K562 (cell line): ENCODE results near the gene LIN28A. TPM values are rescaled to one million over a fixed set of nuclear protein-coding genes. Genes with fewer than 3 reads are reported as not detected.

Source experiments
- E2F6 ChIP-seq, 2 experiments: IDR thresholded peaks; 2 replicates each; pipeline ENCODE4 v1.6.1; 2011; ENCODE audit warnings: borderline replicate concordance in 1 of 2, control low read depth in 1 of 2, low read depth in 1 of 2, low read length in 1 of 2, mild to moderate bottlenecking in 1 of 2, mixed read lengths in 1 of 2, moderate library complexity in 1 of 2; ENCODE audit not compliant: insufficient read depth in 1 of 2, insufficient read length in 1 of 2, poor library complexity in 1 of 2, severe bottlenecking in 1 of 2; ENCODE audit errors: extremely low read depth in 1 of 2
- FOXJ2 ChIP-seq: fragments of 200-800 bp; sonication (Bioruptor generic); IDR thresholded peaks from 2 replicates; pipeline ENCODE4 v1.6.1; 2016; ENCODE audit warnings: missing genetic modification characterization, missing compliant biosample characterization
- GTF3C2 ChIP-seq: IDR thresholded peaks from 3 replicates; pipeline ENCODE4 v1.6.1; 2011; ENCODE audit warnings: borderline replicate concordance, mild to moderate bottlenecking, moderate library complexity; ENCODE audit not compliant: insufficient read length; ENCODE audit errors: extremely low read depth
- MAX ChIP-seq: sonication (generic); formaldehyde crosslinking; IDR thresholded peaks from 2 replicates; pipeline ENCODE4 v1.9.0; 2022; ENCODE audit warnings: mild to moderate bottlenecking, missing genetic modification reagents
- MXD1 ChIP-seq: fragments of 250-450 bp; sonication (Bioruptor Pico); IDR thresholded peaks from 2 replicates; pipeline ENCODE4 v1.8.0; 2021; ENCODE audit warnings: borderline replicate concordance, mild to moderate bottlenecking, moderate library complexity; ENCODE audit not compliant: poor library complexity, severe bottlenecking
- PHB2 ChIP-seq: fragments of 450-650 bp; IDR thresholded peaks from 2 replicates; pipeline ENCODE4 v1.6.1; 2017; ENCODE audit warnings: low read depth
- TAF9B ChIP-seq: fragments of 450-650 bp; IDR thresholded peaks from 2 replicates; pipeline ENCODE4 v1.6.1; 2018; ENCODE audit warnings: mild to moderate bottlenecking; ENCODE audit not compliant: partially characterized antibody
- ZC3H4 ChIP-seq: sonication (generic); formaldehyde crosslinking; IDR thresholded peaks from 2 replicates; pipeline ENCODE4 v1.9.0; 2021; ENCODE audit warnings: missing genetic modification reagents, borderline replicate concordance
- ZMIZ1 ChIP-seq, 2 experiments: fragments of 150-350 bp in 1 of 2; IDR thresholded peaks; 2 replicates each; pipeline ENCODE4 v1.6.1; 2012 to 2016; ENCODE audit warnings: low read depth in 2 of 2, low read length in 2 of 2, mild to moderate bottlenecking in 1 of 2, moderate library complexity in 1 of 2
- ZNF277 ChIP-seq: fragments of 250-450 bp; sonication (Bioruptor Pico); IDR thresholded peaks from 2 replicates; pipeline ENCODE4 v1.8.0; 2022; ENCODE audit warnings: inconsistent platforms, mild to moderate bottlenecking, moderate library complexity, borderline replicate concordance
- ZNF408 ChIP-seq: fragments of 250-450 bp; sonication (Bioruptor Pico); IDR thresholded peaks from 2 replicates; pipeline ENCODE4 v1.4.0; 2020; ENCODE audit warnings: low read depth, mild to moderate bottlenecking, moderate library complexity
- ZNF41 ChIP-seq: fragments of 250-450 bp; sonication (Bioruptor Pico); conservative IDR thresholded peaks from 2 replicates; pipeline ENCODE4 v1.4.0; 2020; ENCODE audit warnings: mild to moderate bottlenecking
- ZNF589 ChIP-seq: fragments of 200-800 bp; sonication (Bioruptor generic); IDR thresholded peaks from 2 replicates; pipeline ENCODE4 v1.6.1; 2016; ENCODE audit warnings: low read depth, missing genetic modification characterization, missing compliant biosample characterization
- ZNF696 ChIP-seq: fragments of 250-450 bp; sonication (Bioruptor Pico); conservative IDR thresholded peaks from 2 replicates; pipeline ENCODE4 v1.4.0; 2020; ENCODE audit warnings: mild to moderate bottlenecking, moderate library complexity
- polyA plus RNA-seq, 8 experiments: library from polyadenylated mRNA; depleted of rRNA in 4 of 8; stranded (reverse) in 5 of 8; unstranded in 3 of 8; fragments of >200 nt; fragmentation: Nextera tagmentation in 2 of 8; fragmentation: Illumina TruSeq in 1 of 8; extraction: Ambion mirVana in 2 of 8; extraction: Trizol in 1 of 8; gene quantifications; 2 replicates each; pipeline versions ENCODE4 v1.2.1 to v1.2.3, GENCODE V29; 2011 to 2014; ENCODE audit warnings: inconsistent platforms in 1 of 8, missing spikeins in 1 of 8
- total RNA-seq, 7 experiments: library from RNA; depleted of rRNA in 6 of 7; stranded (reverse); fragments of >200 nt in 6 of 7; fragmentation: Illumina TruSeq in 2 of 7; extraction: Trizol in 2 of 7; gene quantifications; 2 replicates each; pipeline versions ENCODE4 v1.2.1 to v1.2.3, GENCODE V29; 2011 to 2021; ENCODE audit warnings: low replicate concordance in 1 of 7

LIN28A gene
- total and polyA plus RNA-seq, 9 of the 15 experiments (the other 6 are each of a cell fraction or from before 2014, with no cell fraction given) = 0.80 to 5.4 (median 3.9) TPM

- TF ChIP-seq MAX (CRISPR knock-in tag) (0 out of 2 replicates have a peak, but pooled peaks have one; percentile 43), PHB2 (no peak), TAF9B (no peak), ZMIZ1 (IDR thresholded peaks at IDR 0.05; ENCODE audit: low read depth in 2 of 2, low read length in 2 of 2) (no peak), ZNF277 (CRISPR knock-in tag) (no peak), MXD1 (CRISPR knock-in tag) (no peak), ZC3H4 (CRISPR knock-in tag) (no peak), FOXJ2 (tag) (no peak), ZNF589 (CRISPR knock-in tag) (no peak), ZNF41 (CRISPR knock-in tag) (no peak), ZNF696 (CRISPR knock-in tag) (no peak), E2F6 (IDR thresholded peaks at IDR 0.05; ENCODE audit: borderline replicate concordance in 1 of 2, extremely low read depth in 1 of 2, insufficient read depth in 1 of 2, insufficient read length in 1 of 2, low read depth in 1 of 2, low read length in 1 of 2, poor library complexity in 1 of 2, severe bottlenecking in 1 of 2) (peak in 1 of 2 experiments; percentile 44), ZNF408 (CRISPR knock-in tag) (no peak), GTF3C2 (no peak)
These were observed 46.8 kb upstream of the LIN28A start (continued) for GRCh38 chr1:26363549-26364448.
